Occipital lobe (tissue), 2 donors: Measurements from ENCODE around the gene HOXC6. TPM values are rescaled to one million over a fixed set of nuclear protein-coding genes. Genes with fewer than 3 reads are reported as not detected.

ENCODE experiments used
- DNase-seq: peaks from one replicate; lab custom pipeline; 2025; lab: John Stamatoyannopoulos, UW
- total RNA-seq: library from RNA; depleted of rRNA; stranded (reverse); fragments of >200 nt; gene quantifications from one replicate; pipeline ENCODE4 v1.2.3, GENCODE V29; 2014

HOXC6 gene
- total RNA-seq, 1 donor from 2014 or later: not detected

GRCh38 chr12:54002278-54002914, 25.8 kb upstream of the HOXC6 start:
- no peak for DNase-seq

- no peak for DNase-seq
Observed at GRCh38 chr12:54002915-54003389, 25.3 kb upstream of the HOXC6 start.

- no peak for DNase-seq
Observed at GRCh38 chr12:54003625-54004024, 24.6 kb upstream of the HOXC6 start.

- no peak for DNase-seq
Observed at GRCh38 chr12:54004063-54004840, 24.0 kb upstream of the HOXC6 start.

GRCh38 chr12:54004841-54005530, 23.3 kb upstream of the HOXC6 start:
- DNase-seq: no peak

- no peak for DNase-seq
Observed at GRCh38 chr12:54005531-54005852, 22.7 kb upstream of the HOXC6 start.

- peak; percentile 25 for DNase-seq
Observed at GRCh38 chr12:54005853-54006558, 22.2 kb upstream of the HOXC6 start.

- no peak for DNase-seq
Observed at GRCh38 chr12:54006559-54007220, 21.6 kb upstream of the HOXC6 start.

GRCh38 chr12:54007538-54008259, 20.5 kb upstream of the HOXC6 start:
- no peak for DNase-seq

- DNase-seq: no peak
Observed at GRCh38 chr12:54008260-54008552, 20.0 kb upstream of the HOXC6 start.

- no peak for DNase-seq
Observed at GRCh38 chr12:54009171-54010052, 18.8 kb upstream of the HOXC6 start.

- no peak for DNase-seq
Observed at GRCh38 chr12:54010053-54010971, 17.9 kb upstream of the HOXC6 start.

GRCh38 chr12:54010972-54011664, 17.1 kb upstream of the HOXC6 start:
- DNase-seq: no peak

- no peak for DNase-seq
Observed at GRCh38 chr12:54011665-54012532, 16.3 kb upstream of the HOXC6 start.

GRCh38 chr12:54012631-54013409, 15.4 kb upstream of the HOXC6 start:
- DNase-seq: no peak

- no peak for DNase-seq
Observed at GRCh38 chr12:54014377-54015017, 13.7 kb upstream of the HOXC6 start.
